HG03354 (cell line): ENCODE results near the gene PRR15.
"Not testable (repeated sequence)": the region's sequence is repeated elsewhere in the genome, so short reads cannot be mapped to it uniquely, and the experiment has no call there.

Source experiments
- ATAC-seq: cut with Tn5 transposase; IDR thresholded peaks from one replicate; pipeline ENCODE4 v1.9.1; 2021; ENCODE audit warnings: mild to moderate bottlenecking; ENCODE audit not compliant: unreplicated experiment, poor library complexity, severe bottlenecking

PRR15 gene, protein sequence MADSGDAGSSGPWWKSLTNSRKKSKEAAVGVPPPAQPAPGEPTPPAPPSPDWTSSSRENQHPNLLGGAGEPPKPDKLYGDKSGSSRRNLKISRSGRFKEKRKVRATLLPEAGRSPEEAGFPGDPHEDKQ

DNA sequence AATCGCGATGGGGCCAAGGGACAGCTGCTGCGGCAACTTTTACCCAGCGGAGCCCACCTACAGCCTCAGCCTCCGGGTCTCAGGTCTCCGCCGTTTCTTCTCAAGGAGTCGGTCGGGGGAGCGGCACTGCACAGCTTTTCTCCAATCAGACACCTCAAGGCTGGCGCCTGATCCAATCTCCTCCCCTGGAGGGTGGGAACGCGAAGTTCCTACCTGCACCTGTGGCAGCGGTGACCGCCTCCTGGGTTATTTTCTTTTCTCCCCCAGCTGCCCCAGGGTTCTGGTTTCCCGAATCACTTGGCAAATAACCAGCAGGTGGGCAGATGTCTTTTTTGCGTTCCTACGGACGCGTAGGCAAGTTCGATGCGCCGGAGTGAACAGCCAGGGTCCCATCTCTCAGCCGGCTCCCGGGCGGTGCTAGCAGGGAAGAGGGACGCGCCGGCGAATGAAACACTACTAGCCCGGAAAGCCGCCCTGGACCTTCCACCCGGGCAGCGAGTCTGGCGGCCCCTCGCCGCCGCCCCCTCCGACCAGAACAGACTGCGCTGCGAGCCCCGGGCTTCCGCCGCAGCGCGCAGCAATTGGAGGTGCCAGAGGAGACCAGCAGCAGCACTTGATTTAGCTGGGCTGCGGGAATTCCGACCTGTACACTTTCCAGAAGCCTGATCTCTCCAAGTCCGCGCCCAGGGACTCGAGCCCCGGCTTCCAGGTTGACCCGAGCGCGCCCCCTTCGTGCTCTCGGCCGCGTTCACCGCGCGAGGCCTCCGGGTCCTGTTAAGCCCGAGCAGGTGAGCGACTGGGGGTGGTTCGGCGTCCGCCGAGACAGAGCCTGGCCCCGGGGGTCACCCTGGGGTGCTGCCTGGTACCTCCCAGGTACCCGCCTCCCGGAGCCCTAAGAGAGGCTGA, at the start of gene PRR15:
Gene PRR15 (plus strand): TSS at position 246 of the 906 bp plus-strand sequence. CDS start 2,495 bp downstream, outside the sequence.
- ATAC-seq = no peak

DNA sequence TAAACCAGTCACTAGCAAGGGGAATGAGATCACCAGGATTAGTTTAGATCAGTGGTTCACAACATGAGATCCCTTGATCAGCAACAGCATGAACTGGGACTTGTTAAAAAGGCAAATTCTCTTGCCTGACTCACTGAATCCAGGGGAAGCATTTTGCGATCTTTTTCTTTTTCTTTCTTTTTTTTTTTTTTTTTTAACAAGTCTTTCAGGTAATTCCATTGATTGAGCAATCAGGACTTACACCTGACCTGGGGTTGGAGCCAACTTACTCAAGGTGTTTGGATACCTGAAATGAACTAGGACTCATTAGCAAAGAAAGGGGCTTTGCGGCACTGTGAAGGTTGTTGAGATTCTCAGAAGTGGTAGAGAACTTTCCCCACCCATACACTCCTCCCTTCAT, 47.1 kb upstream of the PRR15 start:
- no peak for ATAC-seq

DNA sequence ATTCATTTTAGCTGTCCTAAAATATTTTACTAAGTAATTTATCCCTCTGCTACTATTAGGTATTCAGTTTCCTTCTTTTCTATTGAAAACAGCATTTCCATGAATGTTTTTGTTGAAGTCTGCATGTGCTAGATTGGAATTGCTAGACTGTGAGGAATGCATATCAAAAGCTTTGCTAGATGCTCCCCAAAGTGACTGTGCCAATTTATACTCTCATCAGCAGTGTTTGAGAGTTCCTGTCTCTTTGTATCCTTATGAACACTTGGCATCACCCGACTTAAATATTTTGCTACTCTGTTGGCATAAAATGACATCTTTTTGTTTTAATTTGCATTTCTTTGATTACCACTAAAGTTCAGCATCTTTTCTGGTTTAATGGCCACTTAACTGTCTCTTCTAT, 45.0 kb upstream of the PRR15 start:
- no peak for ATAC-seq

DNA sequence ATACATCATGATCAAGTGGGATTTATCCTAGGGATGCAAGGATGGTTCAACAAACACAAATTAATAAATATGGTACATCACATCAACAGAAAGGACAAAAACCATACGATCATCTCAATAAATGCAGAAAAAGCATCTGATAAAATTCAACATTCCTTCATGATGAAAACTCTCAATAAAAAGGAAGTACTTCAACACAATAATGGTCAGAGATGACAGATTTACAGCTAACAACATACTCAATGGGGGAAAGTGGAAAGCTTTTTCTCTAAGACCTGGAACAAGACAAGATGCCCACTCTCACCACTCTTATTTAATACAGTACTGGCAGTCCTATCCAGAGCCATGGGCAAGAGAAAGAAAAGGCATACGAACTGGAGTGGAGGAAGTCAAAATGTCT, 39.9 kb upstream of the PRR15 start:
- ATAC-seq = no peak

DNA sequence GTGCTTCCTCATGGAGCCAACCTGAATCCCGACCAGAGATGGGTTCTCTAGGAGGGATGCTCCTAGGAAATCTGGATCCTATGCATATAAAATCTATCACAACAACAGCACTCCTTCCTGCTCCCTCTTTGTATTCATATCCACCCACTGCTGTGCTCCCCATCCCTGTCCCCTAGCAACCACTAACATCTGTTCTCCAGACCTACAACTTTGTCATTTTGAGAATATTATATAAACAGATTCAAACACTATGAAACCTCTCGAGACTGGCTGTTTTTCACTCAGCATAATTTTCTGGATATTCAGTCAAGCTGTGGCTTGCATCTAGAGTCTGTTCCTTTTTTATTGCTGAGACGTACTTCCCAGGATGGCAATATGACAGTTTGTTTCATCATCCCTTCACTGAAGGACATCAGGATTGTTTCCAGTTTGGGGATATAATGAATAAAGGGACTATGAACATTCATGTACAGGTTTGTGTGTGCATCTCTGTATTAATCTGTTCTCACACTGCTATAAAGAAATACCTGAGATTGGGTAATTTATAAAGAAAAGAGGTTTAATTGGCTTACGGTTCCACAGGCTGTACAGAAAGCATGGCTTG, 36.0 kb upstream of the PRR15 start:
- no peak for ATAC-seq

DNA sequence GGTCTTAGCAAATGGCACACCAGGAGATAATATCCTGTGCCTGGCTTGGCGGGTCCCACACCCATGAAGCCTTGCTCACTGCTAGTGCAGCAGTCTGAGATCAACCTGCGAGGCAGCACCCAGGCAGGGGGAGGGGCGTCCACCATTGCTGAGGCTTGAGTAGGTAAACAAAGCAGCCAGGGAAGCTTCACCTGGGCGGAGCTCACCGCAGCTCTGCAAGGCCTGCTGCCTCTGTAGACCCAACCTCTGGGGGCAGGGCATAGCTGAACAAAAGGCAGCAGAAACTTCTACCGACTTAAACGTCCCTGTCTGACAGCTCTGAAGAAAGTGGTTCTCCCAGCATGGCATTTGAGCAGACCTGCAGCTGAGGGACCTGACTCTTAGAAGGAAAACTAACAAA, 35.1 kb upstream of the PRR15 start:
- ATAC-seq = not testable (repeated sequence)

DNA sequence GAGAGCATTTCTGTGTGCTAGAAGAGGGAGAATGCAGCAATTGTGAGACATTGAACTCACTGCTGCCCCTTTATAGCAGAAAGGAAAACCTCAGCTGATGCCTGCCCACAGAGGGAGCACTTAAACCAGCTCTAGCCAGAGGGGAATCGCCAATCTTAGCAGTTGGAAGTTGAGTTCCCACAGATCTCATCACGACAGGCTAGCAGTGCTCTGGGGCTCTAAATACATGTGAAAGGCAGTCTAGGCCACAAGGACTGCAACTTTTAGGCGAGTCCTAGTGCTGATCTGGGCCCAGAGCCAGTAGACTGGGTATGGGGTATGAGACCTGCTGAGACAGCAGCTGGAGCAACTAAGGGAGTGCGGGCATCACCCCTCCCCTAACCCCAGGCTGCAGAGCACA, 25.2 kb upstream of the PRR15 start:
- no peak for ATAC-seq

DNA sequence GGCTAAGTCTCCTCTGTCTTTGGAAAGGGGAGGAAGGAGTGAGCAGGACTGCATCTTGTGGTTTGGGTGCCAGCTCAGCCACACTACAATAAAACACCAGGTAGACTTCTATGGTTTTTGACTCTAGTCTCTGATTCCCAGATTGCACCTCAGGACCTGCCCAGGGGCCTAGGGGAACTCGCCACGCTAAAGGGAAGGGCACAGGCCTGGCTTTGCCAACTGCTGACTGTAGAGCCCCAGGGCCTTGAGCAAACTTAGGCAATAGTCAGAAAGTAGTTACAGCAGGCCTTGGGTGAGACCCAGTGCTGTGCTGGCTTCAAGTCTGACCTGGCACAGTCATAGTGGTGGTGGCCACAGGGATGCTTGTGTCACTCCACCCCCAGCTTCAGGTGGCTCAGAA, 24.2 kb upstream of the PRR15 start:
- ATAC-seq = no peak

DNA sequence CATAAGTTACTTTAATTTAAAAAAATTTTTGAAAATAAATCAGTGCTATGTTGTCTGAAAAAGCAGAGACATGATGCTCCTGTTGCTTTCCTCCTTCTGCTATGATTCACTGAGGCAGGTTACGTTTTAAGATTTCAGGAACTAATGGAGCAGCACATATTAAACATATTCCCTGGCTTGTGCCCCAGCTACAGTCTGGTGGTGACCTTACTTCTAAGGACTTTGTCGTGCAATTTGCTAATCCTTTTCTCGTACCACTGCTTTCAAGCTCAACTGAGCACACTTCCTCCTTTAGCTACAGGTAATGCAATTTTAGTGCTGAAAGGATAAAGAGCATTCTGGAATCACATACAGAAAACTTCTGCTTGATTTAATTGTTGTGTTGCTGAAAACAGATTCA, 16.2 kb upstream of the PRR15 start:
- no peak for ATAC-seq

DNA sequence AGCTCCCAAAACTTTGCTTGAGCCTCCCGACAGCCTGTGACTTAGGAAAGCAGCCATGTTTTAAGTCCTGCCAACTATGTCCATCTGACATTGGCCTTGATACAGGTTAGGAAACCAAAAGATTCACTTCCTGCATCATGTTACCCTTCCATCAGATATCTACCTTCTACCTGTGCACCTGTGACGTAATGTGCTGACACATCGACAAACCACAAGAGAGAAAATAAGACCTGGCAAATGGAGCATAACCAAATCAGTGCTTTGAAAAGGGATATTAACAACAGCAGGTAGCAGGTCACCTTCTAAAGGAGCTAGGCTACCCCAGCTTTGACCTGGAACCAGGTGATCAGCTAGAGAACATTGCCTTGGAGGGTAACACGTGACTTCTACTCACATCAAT, 14.8 kb upstream of the PRR15 start:
- no peak for ATAC-seq

DNA sequence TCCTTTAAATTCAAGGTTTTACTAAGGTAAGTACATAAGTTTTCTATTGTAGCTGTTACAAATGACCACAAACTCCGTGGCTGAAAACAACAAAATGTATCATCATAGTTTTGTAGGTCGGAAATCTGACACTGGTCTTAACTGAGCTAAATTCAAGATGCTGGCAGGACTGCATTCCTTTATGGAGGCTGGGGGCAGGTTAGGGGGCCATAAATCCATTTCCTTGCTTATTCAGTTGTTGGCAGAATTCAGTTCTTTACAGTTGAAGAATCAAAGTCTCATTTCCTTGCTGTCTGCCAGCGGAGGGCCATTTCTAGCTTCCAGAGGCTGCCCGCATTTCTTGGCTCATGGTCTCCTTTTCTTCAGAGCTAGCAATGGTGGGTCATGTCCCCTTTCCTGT, 11.2 kb upstream of the PRR15 start:
- no peak for ATAC-seq

DNA sequence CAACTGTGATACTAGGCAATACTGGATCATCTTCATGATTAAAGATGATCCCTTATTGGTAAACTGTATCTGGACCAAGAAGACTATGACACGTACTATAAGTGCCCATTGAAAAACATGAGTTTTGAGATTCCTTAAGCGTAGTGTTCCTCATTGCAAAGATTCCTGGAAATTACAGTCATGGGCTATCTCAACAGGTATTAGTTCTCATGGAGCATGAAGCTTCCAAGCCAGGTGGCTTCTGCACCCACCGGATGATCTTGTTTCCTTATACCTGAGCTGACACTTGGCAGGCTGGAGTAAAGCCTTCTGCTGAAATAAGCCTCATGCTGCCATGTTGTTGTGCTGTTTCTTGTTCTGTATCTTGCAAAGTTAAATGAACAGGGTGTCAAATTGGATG, 8.6 kb upstream of the PRR15 start:
- ATAC-seq = no peak

DNA sequence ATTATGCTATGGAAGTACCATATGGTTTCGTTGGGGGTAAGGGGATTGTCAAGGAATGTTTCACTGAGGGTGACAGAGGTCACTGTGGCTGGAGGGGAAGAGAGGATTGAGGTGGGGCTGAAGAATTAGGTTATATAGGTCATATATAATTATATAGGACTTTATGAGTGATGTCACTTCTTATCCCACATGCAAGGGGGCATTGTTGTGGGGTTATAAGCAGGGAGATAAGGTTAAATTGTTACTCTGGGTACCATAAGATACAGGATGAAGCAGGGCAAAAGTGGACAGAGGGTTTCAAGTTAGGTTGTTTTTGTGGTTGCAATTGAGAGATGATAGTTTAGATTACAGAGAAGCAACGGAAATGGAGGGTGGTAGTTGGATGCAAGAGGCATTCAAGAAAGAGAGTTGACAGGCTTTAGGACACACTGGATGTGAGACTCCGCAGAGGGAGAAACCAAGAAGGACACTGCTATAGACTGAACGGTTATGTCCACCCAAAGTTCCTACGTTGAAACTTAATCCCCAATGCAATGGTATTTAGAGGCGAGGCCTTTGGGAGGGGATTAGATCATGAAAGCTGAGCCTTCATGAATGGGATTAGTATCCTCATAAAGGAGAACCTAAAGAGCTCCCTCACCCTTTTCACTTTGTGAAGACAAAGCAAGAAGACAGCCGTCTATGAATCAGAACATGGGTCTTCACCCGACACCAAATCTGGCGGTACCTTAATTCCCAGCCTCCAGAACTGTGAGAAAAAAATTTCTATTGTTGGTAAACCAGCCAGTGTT, 7.0 kb upstream of the PRR15 start:
- no peak for ATAC-seq

DNA sequence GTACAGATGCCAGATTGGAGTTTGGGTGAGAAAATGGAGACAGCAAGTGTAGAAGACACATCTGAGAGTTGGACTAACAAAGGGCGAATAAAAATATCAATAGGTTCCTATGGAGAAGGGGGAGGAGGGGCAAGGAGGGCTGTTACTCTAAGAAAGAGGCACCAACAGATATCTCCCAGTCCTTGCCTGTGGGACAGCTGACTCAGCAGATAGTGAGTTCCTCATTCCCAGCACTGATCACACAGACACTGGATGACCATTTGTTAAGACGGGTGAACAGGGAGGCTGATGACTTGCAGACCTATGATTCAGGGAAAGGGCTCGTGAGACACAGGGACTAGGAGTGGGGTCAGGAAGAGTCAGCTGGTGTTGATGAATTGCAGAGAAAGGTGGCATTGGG, 5.7 kb upstream of the PRR15 start:
- ATAC-seq = no peak

DNA sequence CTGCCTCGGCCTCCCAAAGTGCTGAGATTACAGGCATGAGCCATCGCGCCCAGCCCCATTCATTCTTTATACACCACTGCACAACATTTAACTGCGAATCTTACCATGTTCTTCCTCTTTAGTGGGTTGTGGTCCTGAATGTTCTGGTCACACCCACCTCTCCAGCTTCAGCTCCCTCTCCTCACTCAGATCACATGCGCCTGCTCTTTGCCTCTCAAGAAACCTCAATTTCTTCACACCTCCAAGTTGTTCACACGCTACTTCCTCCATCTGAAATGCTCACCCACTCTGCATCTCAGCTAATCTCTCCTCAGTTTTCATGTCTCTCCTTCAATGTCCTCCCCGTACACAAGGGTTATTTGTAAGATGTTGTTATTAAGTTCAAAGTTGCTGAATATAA, 2.4 kb upstream of the PRR15 start:
- ATAC-seq = no peak

DNA sequence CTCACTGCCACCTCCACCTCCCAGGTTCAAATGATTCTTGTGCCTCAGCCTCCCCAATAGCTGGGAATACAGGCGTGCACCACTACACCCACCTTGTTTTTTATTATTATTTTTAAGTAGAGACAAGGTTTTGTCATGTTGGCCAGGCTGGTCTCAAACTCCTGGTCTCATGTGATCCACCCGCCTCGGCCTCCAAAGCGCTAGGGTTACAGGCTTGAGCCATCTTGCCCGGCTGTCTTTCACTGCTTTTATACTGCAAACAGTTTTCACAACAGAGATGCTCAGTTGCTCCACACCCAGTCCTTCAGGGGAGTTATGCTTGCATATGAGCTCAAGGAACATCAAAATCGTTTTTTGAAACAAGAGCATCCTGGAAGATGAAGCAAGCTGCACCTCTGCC, 1.3 kb upstream of the PRR15 start:
- ATAC-seq = no peak

DNA sequence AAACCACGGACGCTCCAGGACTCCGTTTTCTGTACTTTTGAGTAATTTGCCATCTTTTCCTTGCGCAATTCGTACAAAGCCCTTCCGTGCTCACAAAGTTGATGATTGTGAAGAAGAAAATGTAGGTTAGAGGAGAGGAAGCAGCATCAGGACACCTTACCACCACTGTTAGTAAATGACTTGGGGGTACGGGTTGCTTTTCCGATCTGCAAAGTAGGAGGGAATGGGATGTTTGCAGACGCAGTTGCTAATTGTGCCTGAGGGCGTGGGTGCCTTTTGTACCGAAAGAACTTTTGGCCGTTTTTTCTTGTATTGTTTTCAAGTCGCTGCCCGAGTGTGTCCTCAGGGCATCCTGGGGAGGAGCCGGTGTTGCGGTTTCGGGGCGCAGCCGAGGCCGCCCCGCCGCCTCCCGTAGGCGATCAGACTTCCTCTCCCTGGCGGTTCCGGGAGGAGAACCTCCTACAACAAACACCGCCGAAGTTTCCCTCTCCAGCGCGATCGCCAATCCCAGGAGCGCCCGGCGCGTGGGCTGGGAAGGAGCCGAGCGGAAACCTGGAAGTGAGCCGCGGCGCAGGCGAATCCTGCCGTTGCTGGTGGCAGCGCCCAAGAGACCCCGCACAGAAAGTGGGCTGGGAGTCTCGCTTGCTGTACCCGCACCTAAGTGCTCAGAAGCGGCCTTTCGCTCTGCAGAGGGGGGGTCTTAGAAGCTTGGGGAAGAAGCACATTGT, 1.0 kb downstream of the PRR15 start:
- no peak for ATAC-seq

DNA sequence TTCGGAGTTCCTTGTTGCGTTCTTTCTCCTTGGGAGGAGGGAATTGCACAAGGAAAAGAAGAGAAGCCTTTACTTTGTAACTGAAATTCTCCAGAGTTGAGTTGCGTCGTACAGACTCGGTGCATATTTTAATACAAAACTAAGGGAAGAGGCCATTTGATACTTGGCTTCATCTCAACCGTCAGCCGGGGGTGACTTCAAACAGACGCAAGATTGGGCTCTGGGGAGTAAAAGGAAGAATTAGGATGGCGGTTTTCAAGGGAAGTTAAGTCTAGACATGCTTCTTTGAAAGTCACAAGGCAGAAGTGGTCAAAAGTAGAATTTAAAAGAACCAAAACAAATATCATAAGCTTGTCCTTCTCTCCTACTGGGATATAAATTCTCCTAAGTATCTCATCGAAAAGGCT, 1.6 kb downstream of the PRR15 start:
- no peak for ATAC-seq

DNA sequence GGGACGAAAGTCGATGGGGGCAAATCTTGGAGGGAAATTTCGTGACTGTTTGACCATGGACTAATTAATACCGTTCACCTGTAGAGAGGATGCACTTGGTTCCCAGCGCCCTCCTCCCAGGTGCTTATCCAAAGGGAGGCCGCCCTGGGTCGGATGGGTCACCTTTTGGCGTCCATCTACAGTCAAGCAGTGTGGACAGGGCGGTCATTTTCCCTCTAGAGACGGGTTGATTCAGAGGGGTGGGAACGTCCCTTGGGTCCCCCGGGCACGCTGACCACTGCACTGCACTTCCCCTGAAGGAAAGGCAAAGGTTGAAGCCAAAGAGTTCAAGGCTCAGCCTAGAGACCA, 2.0 kb downstream of the PRR15 start:
- no peak for ATAC-seq
